Endothelial cell of umbilical vein (primary cell): ENCODE results near the gene L3MBTL2.

Source experiments
- CTCF ChIP-seq, 2 donors: IDR thresholded peaks; 1 replicate in 1 of 2; 2 replicates in 1 of 2; pipeline ENCODE4 v1.5.1; 2011; ENCODE audit warnings: low read length in 2 of 2, mild to moderate bottlenecking in 2 of 2, moderate library complexity in 2 of 2, control low read depth in 1 of 2, inconsistent platforms in 1 of 2, low read depth in 1 of 2; ENCODE audit not compliant: insufficient read depth in 1 of 2; ENCODE audit errors: extremely low read depth in 1 of 2
- EZH2 ChIP-seq: IDR thresholded peaks from 2 replicates; pipeline ENCODE4 v1.6.1; 2012; ENCODE audit warnings: borderline replicate concordance, low read depth, mild to moderate bottlenecking, moderate library complexity, low read length, inconsistent platforms; ENCODE audit not compliant: severe bottlenecking
- MAX ChIP-seq: IDR thresholded peaks from 2 replicates; pipeline ENCODE4 v1.6.1; 2011; ENCODE audit not compliant: insufficient read depth, insufficient read length
- POLR2A ChIP-seq: IDR thresholded peaks from 2 replicates; pipeline ENCODE4 v1.6.1; 2012; ENCODE audit warnings: low read depth, mild to moderate bottlenecking, control low read depth, low read length
- POLR2AphosphoS5 ChIP-seq: IDR thresholded peaks from 2 replicates; pipeline ENCODE4 v1.6.1; 2012; ENCODE audit warnings: low read depth, mild to moderate bottlenecking, control low read depth, low read length, moderate library complexity; ENCODE audit not compliant: insufficient read depth

GRCh38 chr22:41242396-41243117 lies 37.4 kb downstream of the L3MBTL2 start:
- TF ChIP-seq CTCF (IDR thresholded peaks at IDR 0.05; ENCODE audit: extremely low read depth in 1 of 2, insufficient read depth in 1 of 2, low read depth in 1 of 2, low read length in 2 of 2) (no peak), EZH2 (no peak), POLR2A (no peak), MAX (no peak), POLR2AphosphoS5 (no peak)
